Measurements from ENCODE around the gene ADCY2. TPM values are rescaled to one million over a fixed set of nuclear protein-coding genes. Genes with fewer than 3 reads are reported as not detected.

ADCY2 gene
- total and polyA plus RNA-seq, 9 of the 15 experiments (the other 6 are each of a cell fraction or from before 2014, with no cell fraction given) = 0.01 to 0.15 (median 0.03) TPM; not detected in 5

GRCh38 chr5:7616897-7617296, 221.0 kb downstream of the ADCY2 start (continued):
- TF ChIP-seq HNRNPH1 (optimal IDR thresholded peaks at IDR 0.05; ENCODE audit: low read depth, low read length) (no peak), ZNF57 (CRISPR knock-in tag; IDR thresholded peaks at IDR 0.05) (no peak), POLR3G (IDR thresholded peaks at IDR 0.05; ENCODE audit: extremely low read depth, insufficient read length, insufficient replicate concordance) (no peak), ARID1B (IDR thresholded peaks at IDR 0.05) (no peak), CREM (IDR thresholded peaks at IDR 0.05; ENCODE audit: low read depth) (no peak), ZNF253 (CRISPR knock-in tag; conservative IDR thresholded peaks at IDR 0.05) (no peak), SNIP1 (IDR thresholded peaks at IDR 0.05; ENCODE audit: low read depth) (no peak)

- Histone ChIP-seq H4K20me1 (replicated peaks; ENCODE audit: control insufficient read depth, insufficient read depth, low read length) (no peaks in the 10 kb centered on the region), H3K9me3 (replicated peaks; ENCODE audit: control insufficient read depth, insufficient read depth, low read depth, low read length) (no peaks in the 10 kb centered on the region), H3K27me3 (ENCODE audit: control insufficient read depth in 2 of 2, insufficient read depth in 2 of 2, low read length in 2 of 2) (no peaks in the 10 kb centered on the region), H3K4me1 (replicated peaks in 1 of 2; ENCODE audit: control insufficient read depth in 2 of 2, insufficient read depth in 2 of 2, low read length in 2 of 2) (no peaks in the 10 kb centered on the region), H3K9ac (ENCODE audit: insufficient read depth in 1 of 2, low read depth in 2 of 2, low read length in 2 of 2) (no peak overlapping the region), H3K27ac (ENCODE audit: extremely low read depth, low read depth, low read length) (no peak overlapping the region), H3K36me3 (ENCODE audit: control insufficient read depth, insufficient read depth, low read length) (no peaks in the 10 kb centered on the region), H3K9me1 (ENCODE audit: control insufficient read depth, insufficient read depth, low read length) (no peaks in the 10 kb centered on the region), H3K4me3 (no peak overlapping the region), H3K79me2 (ENCODE audit: control insufficient read depth, insufficient read depth, low read length) (no peaks in the 10 kb centered on the region), H2AFZ (ENCODE audit: low read depth, low read length) (no peak overlapping the region), H3K4me2 (ENCODE audit: insufficient read depth, low read length) (no peak overlapping the region)
- ChIA-PET POLR2A (no interaction called here), CTCF (ENCODE audit: low intra/inter-chr PET ratio) (no interaction called here)
- FAIRE-seq (no peak), ATAC-seq (no peak), DNase-seq (ENCODE audit: extremely low read depth in 1 of 4, low spot score in 3 of 4) (no peak)
- WGBS (ENCODE audit: insufficient coverage, low coverage, missing lambda C conversion rate) = 0% methylated on average over 2 of the region's 2 CpGs
- in situ Hi-C loops (cut with MboI) (no loop called here), intact Hi-C loops (cut with micrococcal nuclease) (no loop called here)
- no TSS peak for BruUV-seq (replicated peaks)
- TF ChIP-seq SPI1 (IDR thresholded peaks at IDR 0.05; ENCODE audit: borderline replicate concordance, low read depth, low read length) (no peak), RAD21 (CRISPR knock-in tag; conservative IDR thresholded peaks at IDR 0.05 in 1 of 2, IDR thresholded peaks at IDR 0.05 in 1 of 2) (no peak), ZNF324 (CRISPR knock-in tag; IDR thresholded peaks at IDR 0.05) (no peak), MCM7 (IDR thresholded peaks at IDR 0.05) (no peak), ZFP30 (CRISPR knock-in tag; IDR thresholded peaks at IDR 0.05; ENCODE audit: borderline replicate concordance) (no peak), VEZF1 (CRISPR knock-in tag; IDR thresholded peaks at IDR 0.05) (no peak), SRSF1 (IDR thresholded peaks at IDR 0.05; ENCODE audit: low read depth, low read length) (no peak), ZNF699 (CRISPR knock-in tag; IDR thresholded peaks at IDR 0.05; ENCODE audit: insufficient replicate concordance) (no peak), HDGF (IDR thresholded peaks at IDR 0.05) (no peak), ZNF282 (CRISPR knock-in tag; IDR thresholded peaks at IDR 0.05) (no peak)
- TF ChIP-seq, protein P1, sequence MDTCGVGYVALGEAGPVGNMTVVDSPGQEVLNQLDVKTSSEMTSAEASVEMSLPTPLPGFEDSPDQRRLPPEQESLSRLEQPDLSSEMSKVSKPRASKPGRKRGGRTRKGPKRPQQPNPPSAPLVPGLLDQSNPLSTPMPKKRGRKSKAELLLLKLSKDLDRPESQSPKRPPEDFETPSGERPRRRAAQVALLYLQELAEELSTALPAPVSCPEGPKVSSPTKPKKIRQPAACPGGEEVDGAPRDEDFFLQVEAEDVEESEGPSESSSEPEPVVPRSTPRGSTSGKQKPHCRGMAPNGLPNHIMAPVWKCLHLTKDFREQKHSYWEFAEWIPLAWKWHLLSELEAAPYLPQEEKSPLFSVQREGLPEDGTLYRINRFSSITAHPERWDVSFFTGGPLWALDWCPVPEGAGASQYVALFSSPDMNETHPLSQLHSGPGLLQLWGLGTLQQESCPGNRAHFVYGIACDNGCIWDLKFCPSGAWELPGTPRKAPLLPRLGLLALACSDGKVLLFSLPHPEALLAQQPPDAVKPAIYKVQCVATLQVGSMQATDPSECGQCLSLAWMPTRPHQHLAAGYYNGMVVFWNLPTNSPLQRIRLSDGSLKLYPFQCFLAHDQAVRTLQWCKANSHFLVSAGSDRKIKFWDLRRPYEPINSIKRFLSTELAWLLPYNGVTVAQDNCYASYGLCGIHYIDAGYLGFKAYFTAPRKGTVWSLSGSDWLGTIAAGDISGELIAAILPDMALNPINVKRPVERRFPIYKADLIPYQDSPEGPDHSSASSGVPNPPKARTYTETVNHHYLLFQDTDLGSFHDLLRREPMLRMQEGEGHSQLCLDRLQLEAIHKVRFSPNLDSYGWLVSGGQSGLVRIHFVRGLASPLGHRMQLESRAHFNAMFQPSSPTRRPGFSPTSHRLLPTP (IDR thresholded peaks at IDR 0.05; ENCODE audit: borderline replicate concordance, extremely low read depth, insufficient read length) = no peak
Observed at GRCh38 chr5:7622498-7622897, 226.6 kb downstream of the ADCY2 start.

Data from K562 (cell line).